Stomach smooth muscle (tissue), 2 donors: ENCODE data around the gene DNAAF2.
"Not testable (repeated sequence)": the region's sequence is repeated elsewhere in the genome, so short reads cannot be mapped to it uniquely, and the experiment has no call there.

Experiments used
- H3K27ac ChIP-seq: one replicate; pipeline ENCODE4 v1.7.0; 2013; ENCODE audit warnings: mild to moderate bottlenecking, low read length, inconsistent platforms
- H3K27me3 ChIP-seq, 2 donors: one replicate each; pipeline ENCODE4 v1.7.0; 2013; ENCODE audit warnings: low read length in 2 of 2; ENCODE audit not compliant: insufficient read depth in 2 of 2, control insufficient read depth in 1 of 2
- H3K36me3 ChIP-seq, 2 donors: one replicate each; pipeline ENCODE4 v1.7.0; 2013; ENCODE audit warnings: low read length in 2 of 2; ENCODE audit not compliant: control insufficient read depth in 2 of 2, insufficient read depth in 2 of 2
- H3K4me1 ChIP-seq: one replicate; pipeline ENCODE4 v1.7.0; 2013; ENCODE audit warnings: low read length; ENCODE audit not compliant: control insufficient read depth, insufficient read depth
- H3K4me3 ChIP-seq, 2 donors: one replicate each; pipeline ENCODE4 v1.7.0; 2013; ENCODE audit warnings: low read length in 2 of 2
- H3K9ac ChIP-seq, 2 donors: one replicate each; pipeline ENCODE4 v1.7.0; 2013; ENCODE audit warnings: low read length in 2 of 2, mild to moderate bottlenecking in 1 of 2
- H3K9me3 ChIP-seq, 2 donors: one replicate each; pipeline ENCODE4 v1.7.0; 2013; ENCODE audit warnings: low read length in 2 of 2; ENCODE audit not compliant: control insufficient read depth in 2 of 2
- donor health status: healthy.
- donor health status: Pancreatic carcinoma.

DNAAF2 gene

DNA sequence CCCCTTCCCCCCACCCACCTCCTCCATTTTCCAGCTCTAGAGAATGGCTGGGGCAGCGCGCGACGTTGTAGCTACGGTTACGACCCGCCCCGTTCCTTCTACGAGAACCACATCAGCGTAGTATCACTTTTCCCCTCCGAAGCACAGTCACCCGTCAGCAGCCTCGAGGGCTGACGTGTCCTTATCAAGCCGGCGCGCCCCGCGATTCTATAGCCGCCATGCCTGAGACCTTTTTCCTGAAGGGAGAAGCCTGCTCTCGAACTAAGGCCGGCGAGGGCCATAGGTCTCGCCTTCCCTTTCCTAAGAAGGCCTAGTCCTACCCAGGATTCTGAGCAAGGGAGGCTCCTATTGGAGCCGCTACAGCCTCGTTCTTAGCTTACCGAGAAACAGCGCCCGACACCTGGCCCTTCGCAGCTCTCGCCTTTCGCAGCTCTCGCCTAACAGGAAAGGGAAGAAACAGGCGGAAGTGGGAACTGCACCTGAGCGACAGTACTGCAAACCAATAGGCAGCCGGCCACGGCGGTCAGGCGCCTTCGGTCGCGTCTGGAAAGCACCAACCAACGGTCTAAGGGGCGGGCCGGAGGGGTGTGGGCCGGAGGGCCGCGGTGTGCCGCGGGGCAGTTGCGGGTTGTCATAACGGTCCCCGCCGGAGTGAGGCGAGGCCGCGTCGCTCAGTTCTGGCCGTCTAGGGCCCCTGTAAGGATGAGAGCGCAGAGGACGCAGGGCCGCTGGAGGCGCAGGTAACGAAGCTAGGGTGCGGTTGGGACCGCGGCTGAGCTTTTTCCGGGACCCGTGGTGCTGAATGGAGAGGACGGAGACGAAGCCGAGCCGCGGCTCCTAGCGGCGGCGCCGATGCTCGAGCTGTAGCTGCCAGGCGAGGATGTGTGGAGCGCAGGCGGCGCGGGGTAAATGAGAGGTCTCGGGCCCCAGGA lies 14.6 kb downstream of the DNAAF2 start, which contains the start of the genes MGAT2 and RPL36AL:
TSS of gene MGAT2 (plus strand) at position 618 of the 932 bp plus-strand sequence. CDS start 470 bp downstream, outside the sequence.
TSS of gene RPL36AL (minus strand) at position 445 of the 932 bp plus-strand sequence. CDS start 1,522 bp downstream, outside the sequence.
- Histone ChIP-seq H3K27ac (peak within 1 kb of the TSS; percentile 95), H3K36me3 (peaks cover 8 to 9% of the 10 kb centered on the region in 2 donors), H3K4me3 (peak within 1 kb of the TSS; percentile 88 to 94), H3K9me3 (no peaks in the 10 kb centered on the region), H3K9ac (peak within 1 kb of the TSS; percentile 95 to 99), H3K4me1 (peaks cover 24% of the 10 kb centered on the region), H3K27me3 (no peaks in the 10 kb centered on the region)

DNA sequence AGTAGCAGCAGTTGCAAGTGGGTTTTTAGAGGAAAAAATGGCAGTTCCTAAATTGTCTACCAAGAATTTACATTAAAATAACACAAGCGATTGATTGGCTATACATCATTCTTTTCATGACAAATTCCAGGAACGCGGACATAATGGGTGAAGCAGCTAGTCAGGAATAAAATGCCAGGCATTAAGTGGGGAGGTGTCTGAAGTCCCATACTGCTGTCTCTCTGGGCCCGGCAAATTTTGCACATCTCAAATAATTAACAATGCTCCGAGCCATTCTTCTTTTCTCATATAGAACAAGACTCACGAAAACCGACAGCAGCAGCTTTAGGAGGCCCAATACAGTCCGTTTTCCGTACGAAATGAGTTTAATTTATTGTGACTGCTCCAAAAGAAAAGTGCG lies 15.3 kb downstream of the DNAAF2 start:
- Histone ChIP-seq H3K4me3 (peak overlapping the region; percentile 88 to 94), H3K9me3 (no peaks in the 10 kb centered on the region), H3K27me3 (no peaks in the 10 kb centered on the region), H3K9ac (peak overlapping the region; percentile 95 to 99), H3K4me1 (peaks cover 24% of the 10 kb centered on the region), H3K36me3 (peaks cover 8 to 9% of the 10 kb centered on the region in 2 donors), H3K27ac (peak overlapping the region; percentile 95)

DNA sequence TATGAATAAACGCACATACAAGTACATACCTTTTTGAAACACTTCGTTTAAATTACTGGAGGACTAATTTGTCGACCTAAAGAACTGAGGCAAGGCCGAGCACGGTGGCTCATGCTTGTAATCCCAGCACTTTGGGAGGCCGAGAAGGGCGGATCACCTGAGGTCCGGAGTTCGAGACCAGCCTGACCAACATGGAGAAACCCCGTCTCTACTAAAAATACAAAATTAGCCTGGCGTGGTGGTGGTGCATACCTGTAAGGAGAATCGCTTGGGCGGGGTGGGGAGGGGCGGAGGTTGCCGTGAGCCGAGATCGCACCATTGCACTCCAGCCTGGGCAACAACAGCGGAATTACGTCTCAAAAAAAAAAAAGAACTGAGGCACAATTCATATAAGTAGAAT lies 15.8 kb downstream of the DNAAF2 start:
- H3K9ac ChIP-seq, result peak overlapping the region in 1 of 2 donors; percentile 95
- not testable (repeated sequence) for H3K9me3 ChIP-seq, H3K27me3 ChIP-seq, H3K36me3 ChIP-seq, H3K27ac ChIP-seq
- H3K4me3 ChIP-seq, result peak overlapping the region; percentile 88 to 94
- H3K4me1 ChIP-seq, result peaks cover 24% of the 10 kb centered on the region

DNA sequence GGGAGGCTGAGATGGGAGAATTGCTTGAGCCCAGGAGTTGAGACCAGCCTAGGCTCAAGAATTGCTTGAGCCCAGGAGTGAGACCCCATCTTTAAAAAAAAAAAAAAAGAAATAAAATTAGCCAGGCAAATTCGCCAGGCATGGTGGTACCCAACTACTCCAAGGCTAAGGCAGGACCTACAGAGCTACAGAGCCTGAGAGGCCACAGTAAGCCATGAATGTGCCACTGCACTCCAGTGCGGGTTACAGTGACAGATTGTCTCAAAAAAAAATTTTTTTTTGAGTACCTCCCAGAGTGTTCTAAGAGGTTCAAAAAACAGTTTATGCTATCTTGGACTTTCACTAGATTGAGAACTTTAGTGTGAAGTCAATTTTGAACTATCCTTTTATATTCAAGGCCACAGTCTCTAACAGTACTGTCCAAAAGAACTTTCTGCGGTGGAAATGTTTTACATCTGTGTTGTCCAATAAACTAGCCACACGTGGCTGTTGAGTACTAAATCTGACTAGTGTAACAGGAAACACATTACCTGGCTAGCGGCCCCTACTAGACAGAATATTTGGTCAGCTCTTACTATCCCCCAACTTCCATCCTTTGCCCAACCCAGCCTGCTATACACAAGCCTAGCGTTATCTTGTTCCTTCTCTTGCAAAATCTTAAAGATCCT lies 17.1 kb downstream of the DNAAF2 start:
- no peaks in the 10 kb centered on the region for H3K27me3 ChIP-seq
- no peak overlapping the region for H3K4me3 ChIP-seq
- H3K9me3 ChIP-seq, result no peaks in the 10 kb centered on the region
- peaks cover 24% of the 10 kb centered on the region for H3K4me1 ChIP-seq
- no peak overlapping the region for H3K9ac ChIP-seq
- peaks cover 8 to 9% of the 10 kb centered on the region in 2 donors for H3K36me3 ChIP-seq
- H3K27ac ChIP-seq, result no peak overlapping the region

DNA sequence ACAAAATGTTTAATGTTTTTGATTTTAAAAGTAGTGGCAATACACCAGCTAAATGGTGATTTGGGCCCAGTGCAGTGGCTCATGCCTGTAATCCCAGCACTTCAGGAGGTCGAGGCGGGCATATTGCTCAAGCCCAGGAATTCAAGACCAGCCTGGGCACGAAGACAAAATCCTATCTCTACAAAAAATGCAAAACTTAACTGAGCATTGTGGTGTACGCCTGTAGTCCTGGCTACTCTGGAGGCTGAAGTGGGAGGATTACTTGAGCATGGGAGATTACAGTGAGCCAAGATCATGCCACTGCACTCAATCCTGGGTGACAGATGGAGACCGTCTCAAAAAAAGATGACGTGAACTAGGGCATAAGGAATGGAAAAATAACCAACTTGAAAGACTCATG lies 19.3 kb downstream of the DNAAF2 start:
- no peaks in the 10 kb centered on the region for H3K9me3 ChIP-seq
- H3K4me1 ChIP-seq, result peaks cover 8% of the 10 kb centered on the region
- H3K27ac ChIP-seq, result no peak overlapping the region
- H3K4me3 ChIP-seq, result no peak overlapping the region
- H3K27me3 ChIP-seq, result no peaks in the 10 kb centered on the region
- peaks cover 8 to 9% of the 10 kb centered on the region in 2 donors for H3K36me3 ChIP-seq
- no peak overlapping the region for H3K9ac ChIP-seq

DNA sequence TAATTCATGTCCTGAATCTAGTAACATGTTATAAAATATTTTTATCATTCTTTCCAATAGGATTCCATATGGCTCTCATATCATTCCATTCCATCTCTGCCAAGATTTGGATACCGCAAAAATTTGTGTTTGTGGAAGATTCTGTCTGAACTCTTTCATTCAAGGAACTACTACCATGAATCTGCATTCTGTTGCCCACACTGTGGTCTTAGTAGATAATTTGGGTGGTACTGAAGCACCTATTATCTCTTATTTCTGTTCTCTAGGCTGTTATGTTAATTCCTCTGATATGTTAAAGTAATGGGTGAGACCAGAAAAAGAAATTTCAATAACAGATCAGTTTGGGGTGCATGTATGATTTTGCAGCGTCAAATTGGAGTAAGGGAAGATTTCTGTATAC lies 20.8 kb downstream of the DNAAF2 start:
- no peaks in the 10 kb centered on the region for H3K27me3 ChIP-seq
- H3K4me3 ChIP-seq, result no peak overlapping the region
- peaks cover under 1% of the 10 kb centered on the region for H3K4me1 ChIP-seq
- no peak overlapping the region for H3K9ac ChIP-seq
- H3K27ac ChIP-seq, result no peak overlapping the region
- H3K36me3 ChIP-seq, result peaks cover 8 to 9% of the 10 kb centered on the region in 2 donors
- no peaks in the 10 kb centered on the region for H3K9me3 ChIP-seq

DNA sequence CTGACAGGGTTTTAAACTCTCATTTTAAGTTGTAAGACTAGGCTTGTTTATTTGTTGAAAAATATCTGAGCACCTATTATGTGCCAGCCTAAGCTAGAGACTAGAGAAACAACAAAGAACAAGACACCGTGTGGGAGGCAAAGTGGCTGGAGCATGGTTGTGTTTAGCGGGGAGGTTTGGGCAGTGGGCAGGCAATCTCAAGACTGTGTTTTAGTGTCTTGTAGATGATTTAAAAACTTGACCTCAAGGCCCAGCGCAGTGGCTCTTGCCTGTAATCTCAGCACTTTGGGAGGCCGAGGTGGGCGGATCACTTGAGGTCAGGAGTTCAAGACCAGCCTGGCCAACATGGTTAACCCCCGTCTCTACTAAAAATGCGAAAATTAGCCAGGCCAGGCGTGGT lies 22.4 kb downstream of the DNAAF2 start:
- peaks cover 0 to under 1% of the 10 kb centered on the region in 2 donors for H3K36me3 ChIP-seq
- no peak overlapping the region for H3K4me3 ChIP-seq
- no peaks in the 10 kb centered on the region for H3K27me3 ChIP-seq
- H3K9ac ChIP-seq, result no peak overlapping the region
- no peaks in the 10 kb centered on the region for H3K4me1 ChIP-seq
- H3K9me3 ChIP-seq, result no peaks in the 10 kb centered on the region
- no peak overlapping the region for H3K27ac ChIP-seq

DNA sequence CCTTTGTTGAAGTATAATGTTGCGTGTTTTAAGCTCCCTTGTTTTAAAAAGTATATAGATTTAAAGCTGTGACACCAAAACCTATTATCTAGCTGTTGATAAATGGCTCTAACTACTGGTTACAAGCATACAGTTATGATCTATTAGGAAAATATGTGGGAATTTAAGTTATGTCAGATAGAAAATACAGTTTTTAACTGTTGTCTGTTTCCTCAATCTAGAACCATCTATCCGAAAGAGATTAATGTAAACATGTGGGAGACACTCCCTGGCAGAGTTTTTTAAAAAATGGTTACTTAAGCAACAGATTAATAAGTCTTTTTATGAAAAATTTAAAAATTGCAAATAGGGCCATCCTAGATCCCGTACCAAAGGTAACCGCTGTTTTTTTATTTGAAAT lies 22.8 kb downstream of the DNAAF2 start:
- no peaks in the 10 kb centered on the region for H3K27me3 ChIP-seq
- H3K36me3 ChIP-seq, result no peaks in the 10 kb centered on the region
- no peak overlapping the region for H3K4me3 ChIP-seq
- no peak overlapping the region for H3K27ac ChIP-seq
- H3K9me3 ChIP-seq, result no peaks in the 10 kb centered on the region
- H3K9ac ChIP-seq, result no peak overlapping the region
- H3K4me1 ChIP-seq, result no peaks in the 10 kb centered on the region

DNA sequence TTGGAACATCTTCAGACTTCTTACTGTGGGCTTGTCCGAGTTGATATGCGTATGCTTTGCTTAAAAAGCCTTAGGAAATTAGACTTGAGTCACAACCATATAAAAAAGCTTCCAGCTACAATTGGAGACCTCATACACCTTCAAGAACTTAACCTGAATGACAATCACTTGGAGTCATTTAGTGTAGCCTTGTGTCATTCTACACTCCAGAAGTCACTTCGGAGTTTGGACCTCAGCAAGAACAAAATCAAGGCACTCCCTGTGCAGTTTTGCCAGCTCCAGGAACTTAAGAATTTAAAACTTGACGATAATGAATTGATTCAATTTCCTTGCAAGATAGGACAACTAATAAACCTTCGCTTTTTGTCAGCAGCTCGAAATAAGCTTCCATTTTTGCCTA lies 27.5 kb downstream of the DNAAF2 start:
- Histone ChIP-seq H3K9ac (no peak overlapping the region), H3K36me3 (no peaks in the 10 kb centered on the region)

DNA sequence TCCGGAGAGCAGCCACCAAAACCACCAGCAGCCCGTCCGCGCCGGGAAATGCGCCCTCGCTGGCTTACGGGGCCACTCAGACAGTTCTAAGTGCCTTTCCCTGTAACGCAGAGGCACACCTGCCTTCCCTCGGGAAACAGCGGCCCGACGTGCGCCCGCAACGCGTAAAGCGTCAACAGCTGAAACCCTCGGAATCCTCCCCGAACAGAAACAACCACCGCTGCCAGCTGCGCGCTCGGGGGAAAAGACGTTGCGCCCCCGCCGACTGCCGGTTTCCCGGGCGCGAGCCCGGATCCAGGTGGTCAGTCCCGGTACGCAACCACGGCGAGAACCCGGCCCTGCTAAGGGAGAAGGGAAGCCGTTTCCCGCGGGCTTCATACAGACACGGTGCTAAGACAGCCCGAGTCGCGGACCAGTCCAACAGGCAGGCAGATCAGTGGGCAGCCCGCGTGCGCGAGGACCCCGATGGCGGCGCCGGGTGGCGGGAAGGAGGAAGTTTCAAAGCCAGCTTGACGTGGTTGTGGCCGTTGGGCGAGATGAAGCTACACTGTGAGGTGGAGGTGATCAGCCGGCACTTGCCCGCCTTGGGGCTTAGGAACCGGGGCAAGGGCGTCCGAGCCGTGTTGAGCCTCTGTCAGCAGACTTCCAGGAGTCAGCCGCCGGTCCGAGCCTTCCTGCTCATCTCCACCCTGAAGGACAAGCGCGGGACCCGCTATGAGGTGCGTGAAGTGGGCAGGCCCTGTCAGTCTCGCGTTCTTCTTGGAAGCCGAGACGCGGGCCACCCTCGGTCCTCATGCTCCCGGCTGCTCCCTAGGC lies 36.4 kb downstream of the DNAAF2 start, which contains the start of gene LRR1:
TSS of gene LRR1 (plus strand) at position 456 of the 816 bp plus-strand sequence. CDS start at position 537, 81 bp downstream.
- Histone ChIP-seq H3K9me3 (no peaks in the 10 kb centered on the region), H3K27ac (peak within 1 kb of the TSS; percentile 94), H3K4me3 (peak within 1 kb of the TSS; percentile 87 to 95), H3K4me1 (peaks cover 6% of the 10 kb centered on the region), H3K9ac (peak within 1 kb of the TSS; percentile 94 to 97), H3K27me3 (no peaks in the 10 kb centered on the region), H3K36me3 (no peaks in the 10 kb centered on the region)

More for the DNA sequence above, 27.5 kb downstream of the DNAAF2 start:
- Histone ChIP-seq H3K9me3 (no peaks in the 10 kb centered on the region), H3K27ac (no peak overlapping the region), H3K4me3 (no peak overlapping the region), H3K27me3 (no peaks in the 10 kb centered on the region), H3K4me1 (no peaks in the 10 kb centered on the region)
